Measurements from ENCODE around the gene AOC2.

DNA sequence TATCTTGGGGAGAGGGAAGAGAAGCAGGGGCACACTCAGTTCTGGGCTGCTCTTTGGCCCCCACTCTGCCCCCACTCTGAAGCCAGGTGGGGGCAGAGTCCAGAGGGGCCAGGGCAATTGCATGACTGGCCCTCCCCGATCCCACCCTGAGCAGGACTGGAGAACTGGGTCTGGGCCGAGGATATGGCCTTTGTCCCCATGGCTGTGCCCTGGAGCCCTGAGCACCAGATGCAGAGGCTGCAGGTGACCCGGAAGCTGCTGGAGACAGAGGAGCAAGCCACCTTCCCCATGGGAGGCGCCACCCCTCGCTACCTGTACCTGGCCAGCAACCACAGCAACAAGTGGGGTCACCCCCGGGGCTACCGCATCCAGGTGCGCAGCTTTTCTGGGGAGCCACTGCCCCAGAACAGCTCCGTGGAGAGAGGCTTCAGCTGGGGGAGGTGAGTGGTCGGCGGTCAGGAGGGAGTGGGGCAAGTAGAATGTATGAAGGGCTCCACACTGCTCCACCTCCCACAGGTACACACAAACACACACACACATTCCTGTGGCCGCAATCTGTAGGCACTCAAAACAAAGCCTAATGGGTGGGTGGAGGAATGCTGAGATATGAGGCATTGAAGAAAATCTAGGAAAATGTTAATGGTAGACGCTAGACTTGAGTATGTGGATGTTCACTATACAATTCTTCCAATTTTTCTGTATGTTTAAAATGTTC lies 28.0 kb downstream of the AOC2 start:
- TF ChIP-seq YY1 (IDR thresholded peaks at IDR 0.05; ENCODE audit: low read depth) (no peak), TCF12 (IDR thresholded peaks at IDR 0.05; ENCODE audit: low read depth) (no peak), TEAD4 (IDR thresholded peaks at IDR 0.05) (no peak), REST (IDR thresholded peaks at IDR 0.05; ENCODE audit: low read depth) (no peak), CREB1 (IDR thresholded peaks at IDR 0.05; ENCODE audit: low read depth) (no peak), TAF1 (IDR thresholded peaks at IDR 0.05; ENCODE audit: low read depth) (no peak), EGR1 (IDR thresholded peaks at IDR 0.05) (no peak)
